H1 (cell line): ENCODE measurements around the gene SRPX2. TPM values are rescaled to one million over a fixed set of nuclear protein-coding genes. Genes with fewer than 3 reads are reported as not detected.

Source experiments
- CHD2 ChIP-seq: IDR thresholded peaks from 2 replicates; pipeline ENCODE4 v1.6.1; 2012; ENCODE audit warnings: low read length, improper control_type of control experiment
- EZH2 ChIP-seq: fragments of 200-600 bp; sonication (generic); IDR thresholded peaks from 2 replicates; pipeline ENCODE4 v1.7.1; 2012; ENCODE audit warnings: low read depth, mild to moderate bottlenecking, moderate library complexity, low read length, inconsistent platforms; ENCODE audit not compliant: severe bottlenecking
- SAP30 ChIP-seq: fragments of 300-600 bp; sonication (generic); IDR thresholded peaks from 2 replicates; pipeline ENCODE4 v1.7.1; 2012; ENCODE audit warnings: low read length, moderate library complexity, mild to moderate bottlenecking, inconsistent platforms; ENCODE audit not compliant: insufficient read depth, insufficient replicate concordance
- TAF1 ChIP-seq: IDR thresholded peaks from 2 replicates; pipeline ENCODE4 v1.6.1; 2011; ENCODE audit warnings: mild to moderate bottlenecking, low read depth, low read length
- USF2 ChIP-seq: IDR thresholded peaks from 2 replicates; pipeline ENCODE4 v1.6.1; 2011; ENCODE audit warnings: low read length, improper control_type of control experiment
- polyA plus RNA-seq, 7 experiments: library from polyadenylated mRNA; depleted of rRNA in 3 of 7; stranded (reverse) in 5 of 7; unstranded in 2 of 7; fragments of >200 nt in 5 of 7; fragments of 200-250 nt in 2 of 7; gene quantifications; 1 replicate in 5 of 7; 2 replicates in 1 of 7; 4 replicates in 1 of 7; pipeline versions ENCODE4 v1.2.1 to v1.2.3, GENCODE V29; 2011 to 2013; ENCODE audit warnings: missing spikeins in 2 of 7, mixed read lengths in 2 of 7
- total RNA-seq: library from RNA; stranded (reverse); fragmentation: NEBNext Ultra II Directional; extraction: Animal tissue kit (Norgen Biotek cat#: 25700); gene quantifications from 2 replicates; pipeline ENCODE4 v1.2.1, GENCODE V29; 2021
- TF ChIP-seq, protein P1 (sequence below): fragments of 300-600 bp; sonication (generic); IDR thresholded peaks from 2 replicates; pipeline ENCODE4 v1.7.1; 2012; ENCODE audit warnings: low read length, moderate library complexity, mild to moderate bottlenecking, inconsistent platforms; ENCODE audit not compliant: insufficient replicate concordance

SRPX2 gene
- total and polyA plus RNA-seq, 2 of the 8 experiments (the other 6 are each of a cell fraction or from before 2014, with no cell fraction given): not detected

DNA sequence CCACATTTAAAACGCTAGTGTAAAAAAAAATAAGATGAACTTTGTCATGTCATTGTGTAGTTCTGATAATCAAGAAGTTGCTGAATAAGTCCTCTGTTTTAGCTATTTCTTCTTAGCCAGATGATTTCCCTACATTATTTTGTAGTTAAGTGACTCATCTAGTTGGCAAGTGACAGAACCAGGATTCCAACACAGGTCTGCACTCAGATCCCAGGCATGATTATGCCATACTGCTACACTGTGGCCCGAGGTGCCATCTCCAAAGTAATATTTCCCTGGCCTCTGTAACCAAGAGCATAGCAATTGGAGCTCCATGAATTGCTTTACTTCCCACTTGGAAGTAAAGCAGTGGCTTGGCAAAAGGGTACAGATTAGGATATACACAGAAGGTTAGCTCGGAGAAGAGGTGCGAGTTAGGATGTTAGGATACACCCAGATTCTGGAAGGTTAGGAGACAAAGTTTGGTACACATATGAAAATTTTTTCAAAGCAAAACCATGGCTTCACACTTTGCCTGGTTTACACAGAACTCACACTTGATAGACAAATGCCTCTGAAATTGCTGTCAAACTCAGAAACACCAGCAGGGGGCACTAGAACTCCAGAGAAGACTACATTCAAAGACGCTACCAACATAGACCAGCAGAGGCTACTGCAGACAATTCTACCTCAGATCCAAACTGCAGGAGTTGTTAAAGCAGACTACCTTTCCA lies 41.4 kb downstream of the SRPX2 start (continued):
- TF ChIP-seq, protein P1, sequence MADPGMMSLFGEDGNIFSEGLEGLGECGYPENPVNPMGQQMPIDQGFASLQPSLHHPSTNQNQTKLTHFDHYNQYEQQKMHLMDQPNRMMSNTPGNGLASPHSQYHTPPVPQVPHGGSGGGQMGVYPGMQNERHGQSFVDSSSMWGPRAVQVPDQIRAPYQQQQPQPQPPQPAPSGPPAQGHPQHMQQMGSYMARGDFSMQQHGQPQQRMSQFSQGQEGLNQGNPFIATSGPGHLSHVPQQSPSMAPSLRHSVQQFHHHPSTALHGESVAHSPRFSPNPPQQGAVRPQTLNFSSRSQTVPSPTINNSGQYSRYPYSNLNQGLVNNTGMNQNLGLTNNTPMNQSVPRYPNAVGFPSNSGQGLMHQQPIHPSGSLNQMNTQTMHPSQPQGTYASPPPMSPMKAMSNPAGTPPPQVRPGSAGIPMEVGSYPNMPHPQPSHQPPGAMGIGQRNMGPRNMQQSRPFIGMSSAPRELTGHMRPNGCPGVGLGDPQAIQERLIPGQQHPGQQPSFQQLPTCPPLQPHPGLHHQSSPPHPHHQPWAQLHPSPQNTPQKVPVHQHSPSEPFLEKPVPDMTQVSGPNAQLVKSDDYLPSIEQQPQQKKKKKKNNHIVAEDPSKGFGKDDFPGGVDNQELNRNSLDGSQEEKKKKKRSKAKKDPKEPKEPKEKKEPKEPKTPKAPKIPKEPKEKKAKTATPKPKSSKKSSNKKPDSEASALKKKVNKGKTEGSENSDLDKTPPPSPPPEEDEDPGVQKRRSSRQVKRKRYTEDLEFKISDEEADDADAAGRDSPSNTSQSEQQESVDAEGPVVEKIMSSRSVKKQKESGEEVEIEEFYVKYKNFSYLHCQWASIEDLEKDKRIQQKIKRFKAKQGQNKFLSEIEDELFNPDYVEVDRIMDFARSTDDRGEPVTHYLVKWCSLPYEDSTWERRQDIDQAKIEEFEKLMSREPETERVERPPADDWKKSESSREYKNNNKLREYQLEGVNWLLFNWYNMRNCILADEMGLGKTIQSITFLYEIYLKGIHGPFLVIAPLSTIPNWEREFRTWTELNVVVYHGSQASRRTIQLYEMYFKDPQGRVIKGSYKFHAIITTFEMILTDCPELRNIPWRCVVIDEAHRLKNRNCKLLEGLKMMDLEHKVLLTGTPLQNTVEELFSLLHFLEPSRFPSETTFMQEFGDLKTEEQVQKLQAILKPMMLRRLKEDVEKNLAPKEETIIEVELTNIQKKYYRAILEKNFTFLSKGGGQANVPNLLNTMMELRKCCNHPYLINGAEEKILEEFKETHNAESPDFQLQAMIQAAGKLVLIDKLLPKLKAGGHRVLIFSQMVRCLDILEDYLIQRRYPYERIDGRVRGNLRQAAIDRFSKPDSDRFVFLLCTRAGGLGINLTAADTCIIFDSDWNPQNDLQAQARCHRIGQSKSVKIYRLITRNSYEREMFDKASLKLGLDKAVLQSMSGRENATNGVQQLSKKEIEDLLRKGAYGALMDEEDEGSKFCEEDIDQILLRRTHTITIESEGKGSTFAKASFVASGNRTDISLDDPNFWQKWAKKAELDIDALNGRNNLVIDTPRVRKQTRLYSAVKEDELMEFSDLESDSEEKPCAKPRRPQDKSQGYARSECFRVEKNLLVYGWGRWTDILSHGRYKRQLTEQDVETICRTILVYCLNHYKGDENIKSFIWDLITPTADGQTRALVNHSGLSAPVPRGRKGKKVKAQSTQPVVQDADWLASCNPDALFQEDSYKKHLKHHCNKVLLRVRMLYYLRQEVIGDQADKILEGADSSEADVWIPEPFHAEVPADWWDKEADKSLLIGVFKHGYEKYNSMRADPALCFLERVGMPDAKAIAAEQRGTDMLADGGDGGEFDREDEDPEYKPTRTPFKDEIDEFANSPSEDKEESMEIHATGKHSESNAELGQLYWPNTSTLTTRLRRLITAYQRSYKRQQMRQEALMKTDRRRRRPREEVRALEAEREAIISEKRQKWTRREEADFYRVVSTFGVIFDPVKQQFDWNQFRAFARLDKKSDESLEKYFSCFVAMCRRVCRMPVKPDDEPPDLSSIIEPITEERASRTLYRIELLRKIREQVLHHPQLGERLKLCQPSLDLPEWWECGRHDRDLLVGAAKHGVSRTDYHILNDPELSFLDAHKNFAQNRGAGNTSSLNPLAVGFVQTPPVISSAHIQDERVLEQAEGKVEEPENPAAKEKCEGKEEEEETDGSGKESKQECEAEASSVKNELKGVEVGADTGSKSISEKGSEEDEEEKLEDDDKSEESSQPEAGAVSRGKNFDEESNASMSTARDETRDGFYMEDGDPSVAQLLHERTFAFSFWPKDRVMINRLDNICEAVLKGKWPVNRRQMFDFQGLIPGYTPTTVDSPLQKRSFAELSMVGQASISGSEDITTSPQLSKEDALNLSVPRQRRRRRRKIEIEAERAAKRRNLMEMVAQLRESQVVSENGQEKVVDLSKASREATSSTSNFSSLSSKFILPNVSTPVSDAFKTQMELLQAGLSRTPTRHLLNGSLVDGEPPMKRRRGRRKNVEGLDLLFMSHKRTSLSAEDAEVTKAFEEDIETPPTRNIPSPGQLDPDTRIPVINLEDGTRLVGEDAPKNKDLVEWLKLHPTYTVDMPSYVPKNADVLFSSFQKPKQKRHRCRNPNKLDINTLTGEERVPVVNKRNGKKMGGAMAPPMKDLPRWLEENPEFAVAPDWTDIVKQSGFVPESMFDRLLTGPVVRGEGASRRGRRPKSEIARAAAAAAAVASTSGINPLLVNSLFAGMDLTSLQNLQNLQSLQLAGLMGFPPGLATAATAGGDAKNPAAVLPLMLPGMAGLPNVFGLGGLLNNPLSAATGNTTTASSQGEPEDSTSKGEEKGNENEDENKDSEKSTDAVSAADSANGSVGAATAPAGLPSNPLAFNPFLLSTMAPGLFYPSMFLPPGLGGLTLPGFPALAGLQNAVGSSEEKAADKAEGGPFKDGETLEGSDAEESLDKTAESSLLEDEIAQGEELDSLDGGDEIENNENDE: no peak
- TF ChIP-seq CHD2 (no peak), USF2 (no peak), TAF1 (no peak), SAP30 (no peak), EZH2 (no peak)
